Measurements from ENCODE around the gene MLH3.

DNA sequence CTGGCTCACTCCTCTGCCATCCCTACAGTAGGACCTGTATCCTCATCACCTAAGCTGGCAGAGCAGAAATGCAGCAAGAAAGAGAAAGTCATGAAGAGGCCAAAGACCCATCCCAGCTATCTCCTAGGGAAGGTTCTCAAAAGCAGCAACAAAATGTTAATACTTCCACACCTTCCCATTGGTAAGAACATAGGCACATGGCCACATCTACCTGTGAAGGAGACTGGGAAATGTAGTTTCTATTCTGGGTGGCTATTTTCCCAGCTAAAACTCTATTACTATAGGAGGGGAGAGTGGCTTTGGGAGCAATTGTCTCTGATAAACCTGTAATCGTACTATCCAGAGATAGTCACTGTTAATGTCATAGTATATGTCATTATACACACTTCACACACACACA is 62.3 kb downstream of the MLH3 start:
- TF ChIP-seq EZH2 (IDR thresholded peaks at IDR 0.05; ENCODE audit: borderline replicate concordance, low read depth, low read length, severe bottlenecking) = no peak
- TF ChIP-seq, protein P1, sequence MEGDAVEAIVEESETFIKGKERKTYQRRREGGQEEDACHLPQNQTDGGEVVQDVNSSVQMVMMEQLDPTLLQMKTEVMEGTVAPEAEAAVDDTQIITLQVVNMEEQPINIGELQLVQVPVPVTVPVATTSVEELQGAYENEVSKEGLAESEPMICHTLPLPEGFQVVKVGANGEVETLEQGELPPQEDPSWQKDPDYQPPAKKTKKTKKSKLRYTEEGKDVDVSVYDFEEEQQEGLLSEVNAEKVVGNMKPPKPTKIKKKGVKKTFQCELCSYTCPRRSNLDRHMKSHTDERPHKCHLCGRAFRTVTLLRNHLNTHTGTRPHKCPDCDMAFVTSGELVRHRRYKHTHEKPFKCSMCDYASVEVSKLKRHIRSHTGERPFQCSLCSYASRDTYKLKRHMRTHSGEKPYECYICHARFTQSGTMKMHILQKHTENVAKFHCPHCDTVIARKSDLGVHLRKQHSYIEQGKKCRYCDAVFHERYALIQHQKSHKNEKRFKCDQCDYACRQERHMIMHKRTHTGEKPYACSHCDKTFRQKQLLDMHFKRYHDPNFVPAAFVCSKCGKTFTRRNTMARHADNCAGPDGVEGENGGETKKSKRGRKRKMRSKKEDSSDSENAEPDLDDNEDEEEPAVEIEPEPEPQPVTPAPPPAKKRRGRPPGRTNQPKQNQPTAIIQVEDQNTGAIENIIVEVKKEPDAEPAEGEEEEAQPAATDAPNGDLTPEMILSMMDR (IDR thresholded peaks at IDR 0.05; ENCODE audit: borderline replicate concordance, extremely low read depth, low read length, poor library complexity, severe bottlenecking) = no peak
